KOPT-K1 (cell line): ENCODE data around the gene HEXD.

ENCODE experiments used
- H3K27ac ChIP-seq: fragments of 200-600 bp; sonication (generic); 2 replicates; pipeline ENCODE4 v1.5.1; 2016; ENCODE audit warnings: antibody characterized with exemption, mild to moderate bottlenecking, low read depth, low read length; ENCODE audit not compliant: poor library complexity, severe bottlenecking
- H3K36me3 ChIP-seq: fragments of 200-600 bp; sonication (generic); 2 replicates; pipeline ENCODE4 v1.5.1; 2017; ENCODE audit warnings: antibody characterized with exemption, mild to moderate bottlenecking, low read length, moderate library complexity; ENCODE audit not compliant: insufficient read depth
- H3K9me3 ChIP-seq: fragments of 200-600 bp; sonication (generic); 2 replicates; pipeline ENCODE4 v1.5.1; 2017; ENCODE audit warnings: antibody characterized with exemption, low read length, mild to moderate bottlenecking; ENCODE audit not compliant: insufficient read depth, poor library complexity, severe bottlenecking

HEXD gene

DNA sequence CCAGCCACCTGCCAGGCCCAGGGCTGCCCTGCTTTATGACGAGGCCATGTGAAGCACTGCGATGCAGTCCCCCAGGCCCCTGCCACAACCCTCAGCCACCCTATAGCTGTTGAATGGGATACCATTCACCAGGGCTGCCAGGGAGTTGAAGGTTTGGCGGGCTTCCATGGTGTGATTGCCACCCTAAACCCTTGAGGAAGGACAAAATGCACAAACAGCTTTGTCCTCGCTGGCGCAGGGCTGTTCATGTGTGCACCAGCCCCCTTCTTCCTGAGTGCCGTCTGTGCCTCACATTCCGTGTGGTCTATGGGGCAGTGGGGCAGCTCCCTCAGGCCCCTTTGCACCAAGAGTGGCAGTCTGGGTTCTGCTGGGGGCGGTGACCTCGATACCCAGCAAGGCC is 65.7 kb downstream of the HEXD start:
- Histone ChIP-seq H3K27ac (no peak overlapping the region), H3K36me3 (peaks cover 100% of the 10 kb centered on the region), H3K9me3 (no peaks in the 10 kb centered on the region)

DNA sequence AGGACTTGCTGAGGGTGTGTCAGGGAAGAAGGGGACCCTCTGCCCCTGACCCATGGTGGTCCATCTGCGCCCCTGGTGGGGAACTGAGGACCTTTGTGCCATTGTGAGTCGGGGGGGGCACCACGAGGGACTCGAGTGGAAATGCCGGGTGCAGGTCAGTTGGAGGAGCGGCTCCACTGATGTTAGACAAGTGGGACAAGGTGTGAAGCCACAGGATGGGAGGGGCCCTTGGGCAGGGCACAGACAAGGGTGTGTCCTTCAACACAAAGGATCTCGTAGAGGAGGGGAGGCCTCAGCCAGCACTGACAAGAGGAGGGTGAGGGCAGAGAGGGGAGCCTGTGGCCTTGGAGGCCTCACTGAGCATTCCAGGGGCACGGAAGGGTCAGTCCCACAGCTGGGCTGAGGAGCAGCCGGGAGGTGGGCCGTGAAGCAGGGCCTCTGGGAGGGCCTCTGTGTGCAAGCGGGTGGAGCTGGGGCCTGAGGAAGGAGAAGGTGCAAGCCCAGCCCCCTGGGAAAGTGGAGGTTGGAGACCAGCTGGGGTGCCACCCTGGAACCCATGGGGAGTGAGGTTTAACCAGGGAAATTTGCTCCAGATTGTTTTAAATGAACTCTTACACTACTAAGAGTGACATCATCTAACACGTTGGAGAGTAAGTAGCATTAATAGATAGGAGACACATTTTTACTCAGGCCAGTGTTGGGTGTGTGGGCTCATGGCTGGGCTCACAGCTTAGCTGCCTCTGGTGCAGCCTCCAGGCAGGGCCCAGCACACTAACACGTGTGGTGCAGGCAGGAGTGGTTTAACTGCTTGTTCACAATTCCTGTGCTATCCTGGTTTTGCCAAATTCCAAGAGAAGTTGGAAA is 68.3 kb downstream of the HEXD start:
- Histone ChIP-seq H3K27ac (no peak overlapping the region), H3K9me3 (no peaks in the 10 kb centered on the region), H3K36me3 (peaks cover 83% of the 10 kb centered on the region)

DNA sequence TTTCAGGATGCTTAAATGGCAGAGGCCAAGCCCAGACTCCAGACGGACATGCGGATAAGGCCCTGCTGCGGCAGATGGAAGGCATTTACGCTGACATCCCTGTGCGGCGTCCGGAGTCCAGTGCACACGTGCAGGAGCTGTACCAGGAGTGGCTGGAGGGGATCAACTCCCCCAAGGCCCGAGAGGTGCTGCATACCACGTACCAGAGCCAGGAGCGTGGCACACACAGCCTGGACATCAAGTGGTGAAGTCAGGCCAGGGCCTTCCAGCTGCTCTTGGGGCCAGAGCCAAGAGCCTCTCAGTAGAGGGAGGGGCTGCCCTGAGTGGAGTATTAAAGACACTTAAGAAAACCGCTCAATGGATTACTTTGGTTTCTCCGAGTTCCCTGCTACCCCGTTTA is 69.8 kb downstream of the HEXD start:
- Histone ChIP-seq H3K27ac (no peak overlapping the region), H3K9me3 (no peaks in the 10 kb centered on the region), H3K36me3 (peaks cover 69% of the 10 kb centered on the region)

- H3K27ac ChIP-seq: no peak overlapping the region
- no peaks in the 10 kb centered on the region for H3K9me3 ChIP-seq
- H3K36me3 ChIP-seq: peaks cover 56% of the 10 kb centered on the region
Measured at GRCh38 chr17:82489117-82489516, 71.0 kb downstream of the HEXD start.

DNA sequence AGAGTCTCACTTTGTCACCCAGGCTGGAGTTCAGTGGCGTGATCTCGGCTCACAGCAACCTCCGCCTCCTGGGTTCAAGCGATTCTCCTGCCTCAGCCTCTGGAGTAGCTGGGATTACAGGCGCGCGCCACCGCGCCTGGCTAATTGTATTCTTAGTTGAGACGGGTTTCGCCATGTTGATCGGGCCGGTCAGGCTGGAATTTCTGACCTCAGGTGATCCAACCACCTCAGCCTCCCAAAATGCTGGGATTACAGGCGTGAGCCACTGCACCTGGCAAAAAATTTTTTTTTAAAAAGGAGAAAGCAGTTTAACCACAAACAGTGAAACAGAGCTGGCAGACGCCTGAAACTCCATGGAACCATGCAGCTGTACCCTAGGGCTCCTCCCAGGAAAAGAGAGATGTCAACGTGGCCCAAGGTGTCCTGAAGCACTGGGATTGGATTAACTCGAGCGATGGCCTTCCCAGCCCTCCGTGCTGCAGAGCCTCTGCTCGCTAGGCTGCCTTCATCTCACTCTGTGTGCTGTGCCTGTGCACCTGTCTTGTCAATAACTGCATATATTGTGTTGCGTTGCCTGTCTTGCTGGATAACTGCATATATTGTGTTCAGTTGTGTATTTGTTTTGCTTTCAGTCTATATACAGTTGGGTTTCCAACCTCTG is 71.8 kb downstream of the HEXD start:
- H3K9me3 ChIP-seq: no peaks in the 10 kb centered on the region
- H3K27ac ChIP-seq: no peak overlapping the region
- peaks cover 48% of the 10 kb centered on the region for H3K36me3 ChIP-seq

DNA sequence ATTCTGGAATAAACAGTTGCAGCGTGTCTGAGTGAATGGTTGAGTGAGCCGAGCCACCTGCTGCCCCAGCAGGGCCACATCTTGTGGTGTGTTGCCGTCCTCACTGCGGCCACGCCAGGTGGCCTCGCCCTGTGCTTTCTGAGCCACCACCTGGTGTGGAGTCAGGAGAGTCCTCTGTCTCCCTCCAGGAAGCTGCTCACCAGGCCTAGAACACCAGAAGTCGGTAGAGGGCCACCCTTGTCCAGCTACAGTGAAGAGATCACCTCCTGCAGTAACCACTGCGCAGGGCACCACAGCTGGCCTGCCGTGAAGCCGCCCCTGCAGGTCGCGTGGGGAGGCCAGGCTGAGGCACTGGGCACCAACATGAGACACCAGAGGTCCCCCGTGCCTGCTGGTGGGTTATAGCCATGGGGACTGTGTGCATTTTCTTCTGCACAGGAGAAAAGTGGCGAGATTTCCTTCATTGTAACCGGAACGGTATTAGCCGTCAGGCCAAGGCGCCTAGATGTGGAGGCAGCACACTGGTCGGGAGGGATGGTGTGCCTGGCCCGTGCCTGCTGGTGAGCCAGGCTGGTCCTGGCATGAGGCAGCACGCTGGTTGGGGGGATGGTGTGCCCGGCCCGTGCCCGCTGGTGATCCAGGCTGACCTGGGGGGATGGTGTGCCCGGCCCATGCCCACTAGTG is 72.5 kb downstream of the HEXD start:
- Histone ChIP-seq H3K36me3 (peaks cover 41% of the 10 kb centered on the region), H3K9me3 (no peaks in the 10 kb centered on the region), H3K27ac (no peak overlapping the region)

DNA sequence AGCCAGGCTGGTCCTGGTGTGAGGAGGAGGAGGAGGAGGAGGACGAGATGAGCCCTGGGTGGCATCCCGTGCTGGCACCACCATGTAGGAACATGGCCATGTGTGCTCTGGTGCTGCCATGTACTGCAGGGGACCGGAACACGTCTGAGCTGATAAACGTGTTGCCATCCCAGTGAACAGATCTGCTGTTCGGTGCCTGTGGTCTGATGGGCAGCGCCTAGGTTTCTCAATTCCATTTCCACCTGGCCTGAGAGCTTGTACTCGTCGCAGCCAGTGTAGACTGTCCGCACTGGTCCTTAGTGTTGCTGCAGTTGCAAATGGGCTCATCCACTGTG is 73.0 kb downstream of the HEXD start:
- Histone ChIP-seq H3K36me3 (peaks cover 36% of the 10 kb centered on the region), H3K9me3 (no peaks in the 10 kb centered on the region), H3K27ac (no peak overlapping the region)

GRCh38 chr17:82491533-82491932 is 73.4 kb downstream of the HEXD start:
- H3K9me3 ChIP-seq: no peaks in the 10 kb centered on the region
- H3K36me3 ChIP-seq: peaks cover 32% of the 10 kb centered on the region
- H3K27ac ChIP-seq: no peak overlapping the region
